Thoracic aorta (tissue), 2 donors: ENCODE measurements around the gene ARL4C. TPM values are rescaled to one million over a fixed set of nuclear protein-coding genes. Genes with fewer than 3 reads are reported as not detected.

Experiments
- ATAC-seq: fragments of 150-250 bp; one replicate; pipeline ENCODE4 v1.8.0; 2017; ENCODE audit warnings: low read depth; ENCODE audit not compliant: insufficient number of reproducible peaks, low FRiP score
- DNase-seq: peaks from one replicate; pipeline ENCODE4 v3.0.0-alpha.2; 2020; ENCODE audit warnings: low spot score
- H3K27ac ChIP-seq, 2 donors: fragments of 200-600 bp; sonication (generic); 1 replicate in 1 of 2; 2 replicates in 1 of 2; pipeline ENCODE4 v1.5.1; 2016; ENCODE audit warnings: mild to moderate bottlenecking in 2 of 2, moderate library complexity in 2 of 2
- H3K27me3 ChIP-seq: fragments of 200-600 bp; sonication (generic); replicated peaks from 2 replicates; pipeline ENCODE4 v1.6.0; 2016; ENCODE audit warnings: mild to moderate bottlenecking; ENCODE audit not compliant: insufficient read depth
- H3K36me3 ChIP-seq: fragments of 200-600 bp; sonication (generic); one replicate; pipeline ENCODE4 v1.5.1; 2016
- H3K4me1 ChIP-seq, 2 donors: fragments of 200-600 bp; sonication (generic); 1 replicate in 1 of 2; 2 replicates in 1 of 2; pipeline versions ENCODE4 v1.5.1 to v1.6.0; 2016; ENCODE audit warnings: low read depth in 2 of 2, mild to moderate bottlenecking in 1 of 2; ENCODE audit not compliant: control insufficient read depth in 1 of 2
- H3K4me3 ChIP-seq: fragments of 200-600 bp; sonication (generic); 2 replicates; pipeline ENCODE4 v1.5.1; 2016; ENCODE audit warnings: mild to moderate bottlenecking
- H3K9me3 ChIP-seq: fragments of 200-600 bp; sonication (generic); 2 replicates; pipeline ENCODE4 v1.5.1; 2016
- total RNA-seq, 2 donors: library from RNA; depleted of rRNA; stranded (reverse); fragments of >200 nt; gene quantifications; one replicate each; pipeline versions ENCODE4 v1.1.0 to v1.2.3, GENCODE V29; 2016
- TF ChIP-seq, protein P1 (sequence below): fragments of 200-600 bp; sonication (generic); IDR thresholded peaks from one replicate; pipeline ENCODE4 v1.5.1; 2019; ENCODE audit warnings: antibody characterized with exemption

The ARL4C gene
- total RNA-seq, 2 donors from 2014 or later = 18.2 to 22.9 TPM

DNA sequence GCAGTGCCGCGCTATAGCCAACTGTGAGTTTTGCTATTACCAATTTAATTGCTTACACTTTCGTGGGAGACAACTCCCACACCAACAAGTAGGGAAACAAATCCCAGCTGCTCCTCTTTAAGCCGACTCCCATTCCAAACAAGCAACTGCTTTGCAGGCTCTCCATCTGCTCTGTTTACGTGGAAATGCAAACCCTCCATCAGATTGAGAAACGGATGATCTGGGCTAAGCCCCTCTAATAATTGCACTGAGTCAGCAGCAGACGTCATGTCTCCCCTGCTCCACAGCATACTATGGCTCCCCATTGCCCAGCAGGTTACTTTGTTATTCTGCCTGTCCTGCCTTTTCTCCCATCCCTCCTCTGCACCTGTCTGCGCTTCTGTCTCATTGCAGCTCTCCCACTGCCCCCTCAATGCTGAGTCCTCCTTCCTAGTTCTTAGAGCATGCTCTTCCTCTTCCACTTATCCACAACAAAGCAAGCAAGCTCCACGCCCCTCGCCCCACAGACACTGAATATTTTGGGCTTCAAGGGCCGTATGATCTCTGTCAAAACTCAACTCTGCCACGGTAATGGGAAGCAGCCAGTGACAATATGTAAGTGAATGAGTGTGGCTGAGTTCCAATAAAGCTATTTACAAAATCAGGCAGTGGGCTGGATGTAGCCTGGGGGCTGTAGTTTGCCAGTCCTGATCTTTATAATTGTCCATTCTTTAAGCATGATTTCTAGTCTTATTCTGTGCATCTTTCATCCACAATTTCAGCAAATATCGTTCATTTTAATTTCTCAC is 39.5 kb upstream of the ARL4C start:
- no peak for ATAC-seq
- DNase-seq = no peak
- Histone ChIP-seq H3K36me3 (no peaks in the 10 kb centered on the region), H3K4me3 (no peak overlapping the region), H3K9me3 (no peaks in the 10 kb centered on the region), H3K4me1 (no peaks in the 10 kb centered on the region), H3K27me3 (no peaks in the 10 kb centered on the region), H3K27ac (no peak overlapping the region)
- TF ChIP-seq, protein P1, sequence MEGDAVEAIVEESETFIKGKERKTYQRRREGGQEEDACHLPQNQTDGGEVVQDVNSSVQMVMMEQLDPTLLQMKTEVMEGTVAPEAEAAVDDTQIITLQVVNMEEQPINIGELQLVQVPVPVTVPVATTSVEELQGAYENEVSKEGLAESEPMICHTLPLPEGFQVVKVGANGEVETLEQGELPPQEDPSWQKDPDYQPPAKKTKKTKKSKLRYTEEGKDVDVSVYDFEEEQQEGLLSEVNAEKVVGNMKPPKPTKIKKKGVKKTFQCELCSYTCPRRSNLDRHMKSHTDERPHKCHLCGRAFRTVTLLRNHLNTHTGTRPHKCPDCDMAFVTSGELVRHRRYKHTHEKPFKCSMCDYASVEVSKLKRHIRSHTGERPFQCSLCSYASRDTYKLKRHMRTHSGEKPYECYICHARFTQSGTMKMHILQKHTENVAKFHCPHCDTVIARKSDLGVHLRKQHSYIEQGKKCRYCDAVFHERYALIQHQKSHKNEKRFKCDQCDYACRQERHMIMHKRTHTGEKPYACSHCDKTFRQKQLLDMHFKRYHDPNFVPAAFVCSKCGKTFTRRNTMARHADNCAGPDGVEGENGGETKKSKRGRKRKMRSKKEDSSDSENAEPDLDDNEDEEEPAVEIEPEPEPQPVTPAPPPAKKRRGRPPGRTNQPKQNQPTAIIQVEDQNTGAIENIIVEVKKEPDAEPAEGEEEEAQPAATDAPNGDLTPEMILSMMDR = no peak

DNA sequence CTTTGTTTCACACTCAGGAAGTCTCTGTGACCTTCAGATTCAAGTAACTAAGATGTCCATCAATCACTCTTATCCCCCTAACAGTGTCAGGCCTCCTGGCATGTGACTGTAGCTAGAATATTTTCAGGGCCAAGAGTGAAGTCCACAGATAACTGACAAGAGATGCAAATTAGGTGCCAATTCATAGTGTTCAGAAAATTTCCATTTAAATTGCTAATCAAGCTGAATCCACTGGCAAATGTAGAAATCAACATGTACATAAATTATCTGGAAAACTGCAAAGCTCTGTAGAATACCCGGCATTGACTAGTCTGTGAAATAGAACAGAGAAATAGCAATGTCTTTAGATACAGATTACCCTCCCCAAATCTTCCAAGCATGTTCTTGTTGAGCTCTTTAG is 38.6 kb upstream of the ARL4C start:
- DNase-seq = no peak
- no peak for ATAC-seq
- H3K27ac ChIP-seq = no peak overlapping the region
- H3K27me3 ChIP-seq = no peaks in the 10 kb centered on the region
- no peaks in the 10 kb centered on the region for H3K9me3 ChIP-seq
- TF ChIP-seq, protein P1 = no peak
- no peaks in the 10 kb centered on the region for H3K4me1 ChIP-seq
- H3K36me3 ChIP-seq = no peaks in the 10 kb centered on the region
- H3K4me3 ChIP-seq = no peak overlapping the region

DNA sequence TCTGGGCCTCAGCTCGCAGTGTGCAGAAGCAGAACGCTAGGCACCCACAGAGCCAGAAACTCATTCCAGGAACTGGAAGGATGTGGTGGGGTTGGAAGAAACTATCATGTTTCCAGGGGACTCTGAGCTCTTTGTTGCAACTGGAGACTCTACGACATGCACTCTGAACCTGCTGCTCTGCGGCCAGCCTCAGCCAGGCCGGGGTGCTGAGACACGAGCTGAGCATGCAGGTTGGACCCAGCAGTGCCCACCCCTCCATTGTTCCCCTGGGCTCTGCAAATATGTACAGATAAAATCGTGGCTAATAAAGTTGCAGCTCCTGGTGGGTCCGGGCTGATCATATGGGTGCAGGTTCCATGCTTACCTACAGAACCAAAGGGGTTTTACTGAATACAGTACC is 37.6 kb upstream of the ARL4C start:
- no peaks in the 10 kb centered on the region for H3K9me3 ChIP-seq
- H3K27me3 ChIP-seq = no peaks in the 10 kb centered on the region
- H3K36me3 ChIP-seq = no peaks in the 10 kb centered on the region
- DNase-seq (no peak), ATAC-seq (no peak)
- TF ChIP-seq, protein P1 = no peak
- no peaks in the 10 kb centered on the region for H3K4me1 ChIP-seq
- H3K4me3 ChIP-seq = no peak overlapping the region
- H3K27ac ChIP-seq = no peak overlapping the region

DNA sequence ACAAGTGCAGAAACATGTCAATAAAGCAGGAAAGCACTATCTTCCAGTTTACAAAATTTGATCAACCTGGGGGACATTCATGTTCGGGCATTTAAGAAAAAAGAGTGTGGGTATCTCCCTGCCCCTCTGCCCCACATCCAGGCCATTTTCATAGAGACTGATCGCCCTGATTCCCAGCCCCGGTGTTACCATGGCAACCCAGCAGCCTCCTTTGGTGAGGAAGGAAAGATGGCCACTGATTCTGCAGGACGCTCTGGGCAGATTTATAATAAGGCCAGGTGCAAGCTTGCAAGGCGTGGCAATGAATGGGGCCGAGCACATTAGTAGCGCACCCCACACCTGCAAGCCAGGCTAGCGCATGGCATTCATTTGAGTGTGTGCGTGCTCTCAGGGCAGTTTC is 36.7 kb upstream of the ARL4C start:
- ATAC-seq = no peak
- TF ChIP-seq, protein P1 = no peak
- H3K36me3 ChIP-seq = no peaks in the 10 kb centered on the region
- H3K27me3 ChIP-seq = no peaks in the 10 kb centered on the region
- H3K27ac ChIP-seq = no peak overlapping the region
- H3K4me3 ChIP-seq = no peak overlapping the region
- DNase-seq = no peak
- no peaks in the 10 kb centered on the region for H3K9me3 ChIP-seq
- H3K4me1 ChIP-seq = no peaks in the 10 kb centered on the region

DNA sequence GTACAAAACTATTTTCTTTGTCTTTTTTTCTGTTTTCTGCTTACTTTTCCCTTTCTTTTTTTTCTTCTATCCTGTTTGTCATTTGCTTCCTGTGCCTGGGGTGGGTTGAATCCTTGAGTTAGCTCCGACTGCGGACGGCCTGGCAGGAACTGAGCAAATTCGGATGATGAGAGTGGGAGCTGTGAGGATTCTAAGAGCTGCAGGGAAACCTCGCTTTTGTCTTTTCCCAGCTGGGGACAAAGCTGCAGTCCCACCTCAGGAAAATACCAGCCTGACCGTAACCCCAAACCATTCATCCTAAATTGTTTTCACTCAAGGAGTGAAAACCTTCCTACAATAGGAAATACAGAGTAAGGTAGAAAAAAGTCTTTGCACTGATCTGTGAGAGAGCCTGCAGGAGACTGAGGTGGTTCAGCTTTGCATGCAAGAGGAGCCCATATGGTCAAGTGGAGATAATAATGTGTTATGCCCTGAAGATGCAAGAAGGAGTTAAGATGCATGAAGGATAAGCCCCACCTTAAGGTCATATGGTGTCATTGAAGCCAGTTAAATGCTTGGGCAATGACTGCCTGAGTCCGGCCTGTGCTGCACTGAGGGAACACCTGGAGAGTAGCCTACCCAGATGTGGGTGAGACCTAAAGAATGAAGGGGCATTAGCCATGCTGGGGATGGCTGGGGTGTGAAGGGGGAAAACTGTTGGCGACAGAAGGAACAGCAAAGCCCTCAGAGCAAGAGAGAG is 31.7 kb upstream of the ARL4C start:
- H3K27ac ChIP-seq = no peak overlapping the region
- H3K4me1 ChIP-seq = no peaks in the 10 kb centered on the region
- no peaks in the 10 kb centered on the region for H3K9me3 ChIP-seq
- no peaks in the 10 kb centered on the region for H3K27me3 ChIP-seq
- no peaks in the 10 kb centered on the region for H3K36me3 ChIP-seq
- TF ChIP-seq, protein P1 = no peak
- ATAC-seq (no peak), DNase-seq (no peak)
- H3K4me3 ChIP-seq = no peak overlapping the region
